ENCODE measurements around the gene CD69.
"Not testable (repeated sequence)": the region's sequence is repeated elsewhere in the genome, so short reads cannot be mapped to it uniquely, and the experiment has no call there.

CD69 gene

DNA sequence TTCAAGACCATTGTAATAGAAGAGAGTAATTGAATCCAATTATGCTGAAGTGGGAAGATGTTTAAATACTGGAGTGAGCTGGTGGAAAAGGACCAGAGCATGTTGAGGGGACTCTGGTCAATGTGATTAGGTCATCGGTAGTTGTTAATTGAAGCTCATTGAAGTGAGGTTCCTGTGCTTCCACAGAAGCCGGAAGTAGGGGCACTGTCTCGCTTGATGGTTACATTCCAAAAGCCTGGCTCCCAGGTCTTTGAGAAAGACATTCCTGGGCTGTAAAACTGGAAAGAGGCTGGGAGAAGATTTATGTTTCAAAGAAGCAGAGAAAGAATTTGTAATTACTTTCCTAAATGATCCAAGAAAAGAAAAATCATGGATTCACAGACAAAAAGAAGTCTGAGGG, 15.5 kb downstream of the CD69 start:
- DNase-seq = no peak

DNA sequence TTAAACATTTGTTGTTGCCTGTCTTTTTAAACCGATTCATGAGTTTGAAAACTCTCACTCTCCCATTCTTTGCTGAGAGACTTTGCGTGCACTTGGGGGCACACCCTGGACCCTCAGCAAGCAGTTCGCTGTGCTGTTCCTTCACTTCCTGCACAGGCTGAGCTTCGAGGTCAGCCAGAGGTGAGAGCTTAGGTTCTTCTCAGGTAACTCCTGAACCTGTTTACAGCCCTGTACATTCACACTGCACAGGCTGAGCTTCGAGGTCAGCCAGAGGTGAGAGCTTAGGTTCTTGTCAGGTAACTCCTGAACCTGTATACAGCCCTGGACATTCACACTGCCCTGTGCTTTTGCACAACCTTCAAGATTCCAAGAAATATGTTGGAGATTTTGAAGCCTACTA, 18.0 kb downstream of the CD69 start:
- no peak for DNase-seq

DNA sequence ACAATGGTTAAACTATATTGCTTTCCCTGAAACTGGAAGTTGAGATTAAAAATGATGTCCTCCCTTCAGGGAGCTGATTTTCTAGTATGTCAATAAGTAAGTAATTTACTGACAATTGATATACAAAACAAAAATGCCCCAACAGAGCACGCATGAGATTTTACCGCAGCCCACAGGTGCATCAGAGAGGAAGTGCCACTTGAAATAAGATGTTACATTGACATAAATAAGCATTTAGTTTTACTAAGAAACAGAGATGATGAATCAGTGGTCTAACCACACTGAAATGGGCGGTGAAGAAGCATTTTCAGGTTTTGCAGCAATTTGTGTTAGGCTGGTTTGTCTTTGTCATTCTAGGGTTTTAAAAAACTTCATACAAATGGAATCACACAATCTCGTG, 19.0 kb downstream of the CD69 start:
- DNase-seq = peak; percentile 74

DNA sequence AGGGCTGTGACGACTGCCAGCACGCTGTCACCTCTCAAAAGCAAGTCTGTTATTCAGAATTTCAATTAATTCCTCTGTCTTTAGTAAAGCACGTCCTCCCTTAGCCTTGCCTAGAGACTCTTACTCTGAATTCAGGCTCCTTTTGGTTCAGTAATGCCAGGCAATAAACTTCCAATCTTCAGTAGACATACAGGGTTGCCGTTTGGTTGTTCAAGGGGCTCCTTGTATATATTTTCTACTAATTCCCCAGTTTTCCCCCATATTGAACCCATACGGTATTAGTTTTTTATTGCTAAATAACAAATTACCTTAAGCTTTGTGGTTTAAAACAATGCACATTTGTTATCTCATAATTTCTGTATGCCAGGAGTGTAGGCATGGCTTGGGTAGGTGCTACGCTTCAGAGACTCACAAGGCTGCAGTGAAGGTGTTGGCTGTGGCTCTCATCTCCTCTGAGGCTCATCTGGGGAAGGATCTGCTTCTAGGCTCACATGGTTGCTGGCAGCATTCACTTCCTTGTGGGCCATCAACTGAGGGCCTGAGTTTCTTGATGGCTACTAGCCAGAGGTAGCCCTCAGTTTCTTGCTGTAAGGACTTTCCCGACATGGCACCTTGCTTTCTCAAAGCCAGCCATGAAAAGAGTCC, 20.5 kb downstream of the CD69 start:
- DNase-seq = no peak

DNA sequence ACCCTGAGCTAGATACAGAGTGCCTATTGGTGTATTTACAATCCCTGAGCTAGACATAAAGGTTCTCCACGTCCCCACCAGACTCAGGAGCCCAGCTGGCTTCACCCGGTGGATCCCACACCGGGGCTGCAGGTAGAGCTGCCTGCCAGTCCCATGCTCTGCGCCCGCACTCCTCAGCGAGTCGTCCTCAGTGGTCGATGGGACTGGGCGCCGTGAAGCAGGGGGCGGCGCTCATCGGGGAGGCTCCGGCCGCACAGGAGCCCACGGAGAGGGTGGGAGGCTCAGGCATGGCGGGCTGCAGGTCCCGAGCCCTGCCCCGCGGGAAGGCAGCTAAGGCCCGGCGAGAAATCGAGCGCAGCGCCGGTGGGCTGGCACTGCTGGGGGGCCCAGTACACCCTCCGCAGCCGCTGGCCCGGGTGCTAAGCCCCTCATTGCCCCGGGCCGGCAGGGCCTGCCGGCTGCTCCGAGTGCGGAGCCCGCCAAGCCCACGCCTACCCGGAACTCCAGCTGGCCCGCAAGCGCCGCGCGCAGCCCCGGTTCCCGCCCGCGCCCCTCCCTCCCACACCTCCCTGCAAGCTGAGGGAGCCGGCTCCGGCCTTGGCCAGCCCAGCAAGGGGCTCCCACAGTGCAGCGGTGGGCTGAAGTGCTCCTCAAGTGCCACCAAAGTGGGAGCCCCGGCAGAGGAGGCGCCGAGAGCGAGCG, 21.1 kb downstream of the CD69 start:
- not testable (repeated sequence) for DNase-seq

DNA sequence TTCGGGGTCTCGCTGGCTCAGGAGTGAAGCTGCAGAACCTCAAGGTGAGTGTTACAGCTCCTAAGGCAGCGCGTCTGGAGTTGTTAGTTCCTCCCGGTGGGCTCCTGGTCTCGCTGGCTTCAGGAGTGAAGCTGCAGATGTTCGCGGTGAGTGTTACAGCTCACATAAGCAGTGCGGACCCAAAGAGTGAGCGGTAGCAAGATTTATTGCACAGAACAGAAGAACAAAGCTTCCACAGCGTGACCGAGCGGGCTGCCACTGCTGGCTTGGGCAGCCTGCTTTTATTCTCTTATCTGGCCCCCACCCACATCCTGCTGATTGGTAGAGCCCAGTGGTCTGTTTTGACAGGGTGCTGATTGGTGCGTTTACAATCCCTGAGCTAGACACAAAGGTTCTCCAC, 21.8 kb downstream of the CD69 start:
- not testable (repeated sequence) for DNase-seq

DNA sequence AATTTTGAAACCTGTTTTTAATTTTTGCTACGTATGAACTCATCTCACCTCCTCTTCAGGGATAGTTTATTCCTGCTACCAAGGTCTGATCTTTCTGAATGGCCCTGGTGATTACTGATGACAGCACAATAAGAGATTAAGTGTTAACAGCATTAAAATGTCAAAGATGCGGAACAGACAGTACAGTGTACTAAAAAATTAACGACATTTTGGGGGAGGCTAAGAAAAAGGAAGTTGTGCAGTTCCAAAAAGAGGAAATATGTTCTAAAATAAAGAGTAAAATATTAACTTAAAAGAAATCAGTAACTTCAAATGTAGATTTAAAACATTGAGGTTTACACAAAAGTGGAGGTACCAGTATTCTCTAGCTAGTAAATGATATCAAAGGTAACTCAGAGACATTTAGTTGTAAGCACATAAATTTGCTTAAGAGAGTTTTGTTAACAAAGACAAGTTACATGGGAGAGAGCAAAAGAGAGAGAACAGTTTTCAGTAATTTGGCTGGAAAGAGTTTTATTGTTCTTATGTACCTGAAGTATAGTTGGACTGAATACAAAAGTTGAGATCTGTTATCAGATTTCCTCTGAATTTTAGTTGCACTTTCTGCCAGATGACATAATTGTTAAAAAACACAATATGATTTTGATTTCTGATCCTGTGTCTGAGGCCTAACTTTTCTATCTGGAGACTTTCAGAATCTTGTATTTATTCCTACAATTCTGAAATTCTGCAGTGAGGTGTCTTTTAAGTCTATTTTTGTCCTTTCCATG, 23.6 kb downstream of the CD69 start:
- DNase-seq = no peak

DNA sequence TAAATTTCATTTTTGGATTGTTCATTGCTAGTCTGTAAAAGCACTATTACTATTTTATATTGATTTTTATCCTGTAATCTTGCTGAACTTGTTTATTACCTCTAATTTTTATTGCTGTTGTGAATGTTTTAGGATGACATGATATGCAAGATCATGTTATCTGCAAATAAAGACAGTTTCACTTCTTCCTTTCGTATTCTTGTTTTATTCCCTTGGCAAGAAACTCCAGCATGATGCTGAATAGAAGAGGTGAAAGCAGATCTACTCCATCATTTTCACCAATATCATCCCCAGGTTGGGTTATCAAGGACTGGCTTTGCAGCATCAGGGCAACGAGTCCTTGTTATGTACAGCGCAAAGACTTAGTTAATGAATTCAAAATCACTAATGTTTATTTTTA, 25.1 kb downstream of the CD69 start:
- no peak for DNase-seq

DNA sequence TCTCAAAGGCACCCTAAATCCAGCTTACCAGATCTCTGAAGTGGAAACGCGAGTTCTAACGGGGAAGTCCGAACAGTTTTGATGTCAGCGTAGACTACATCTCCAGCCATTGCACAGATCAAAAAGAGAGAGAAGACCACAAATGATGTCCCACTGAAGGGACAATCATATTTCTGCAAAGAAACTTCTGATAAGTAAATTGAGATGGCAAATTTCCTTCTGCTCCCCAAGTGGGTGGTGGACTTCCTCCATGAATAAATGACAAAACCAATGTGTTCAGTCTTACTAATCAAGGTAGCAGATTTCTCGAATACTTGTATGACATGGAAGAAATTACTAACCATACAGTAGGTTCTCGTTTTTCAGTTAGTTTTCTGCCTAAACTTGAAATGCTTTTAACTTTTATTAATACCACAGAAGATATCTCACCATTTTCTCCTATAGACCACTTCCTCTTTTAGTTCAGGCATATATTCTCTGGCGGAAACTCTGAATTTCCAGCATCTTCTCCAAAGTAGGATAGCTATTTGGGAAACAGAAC, 27.7 kb downstream of the CD69 start, which contains the start of gene CLECL1:
TSS of gene CLECL1 (minus strand) at position 177 of the 541 bp plus-strand sequence.
- DNase-seq = no peak

DNA sequence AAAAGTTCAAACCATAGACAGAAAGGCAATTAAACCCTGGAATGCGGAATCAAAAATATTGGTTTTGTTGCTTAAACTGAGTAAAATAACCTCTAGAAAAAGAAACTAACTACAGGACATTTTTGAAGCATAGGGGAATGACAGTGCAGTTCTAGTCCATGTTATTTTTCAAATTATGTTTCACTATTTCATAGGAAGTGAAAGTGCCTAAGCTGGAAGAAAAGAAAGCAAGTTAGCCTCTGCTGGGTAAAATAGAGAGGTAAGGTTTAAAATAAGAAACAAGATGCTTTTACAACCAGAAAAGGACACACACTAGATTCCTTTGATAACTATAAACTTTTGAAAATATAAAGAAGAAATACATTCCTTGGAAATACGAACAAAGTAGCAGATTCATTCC, 28.9 kb downstream of the CD69 start:
- DNase-seq = no peak

DNA sequence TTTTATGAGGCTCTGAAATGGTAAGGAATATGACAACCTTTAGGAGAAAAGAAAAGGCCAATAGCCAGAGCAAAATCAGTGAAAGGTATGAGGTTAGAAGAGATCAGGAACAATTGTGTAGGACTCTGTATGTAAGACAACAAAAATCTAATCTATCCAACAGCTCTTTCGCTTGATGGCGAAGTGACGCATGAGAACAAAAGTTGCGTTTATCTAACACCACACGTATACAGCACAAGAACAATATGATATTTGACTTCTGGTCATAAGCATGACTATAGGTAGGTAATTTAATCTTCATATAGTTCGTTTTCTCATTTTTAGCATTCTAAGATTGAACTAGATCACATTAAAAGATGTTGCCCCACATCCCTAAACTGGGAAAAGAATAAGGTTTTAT, 29.3 kb downstream of the CD69 start:
- no peak for DNase-seq

DNA sequence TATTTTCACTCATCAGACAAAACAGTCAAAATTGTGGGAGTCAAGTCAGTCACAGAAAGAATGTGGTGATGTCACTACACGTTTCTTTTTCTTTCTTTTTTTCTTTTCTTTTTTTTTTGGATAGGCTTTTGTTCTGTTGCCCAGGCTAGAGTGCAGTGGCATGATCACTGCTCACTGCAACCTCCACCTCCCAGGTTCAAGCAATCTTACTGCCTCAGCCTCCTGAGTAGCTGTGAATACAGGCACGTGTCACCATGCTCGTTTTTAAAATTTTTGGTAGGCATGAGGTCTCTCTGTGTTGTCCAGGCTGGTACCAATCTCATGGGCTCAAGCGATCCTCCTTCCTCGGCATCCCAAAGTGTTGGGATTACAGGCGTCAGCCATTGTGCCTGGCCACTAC, 30.1 kb downstream of the CD69 start:
- DNase-seq = no peak

DNA sequence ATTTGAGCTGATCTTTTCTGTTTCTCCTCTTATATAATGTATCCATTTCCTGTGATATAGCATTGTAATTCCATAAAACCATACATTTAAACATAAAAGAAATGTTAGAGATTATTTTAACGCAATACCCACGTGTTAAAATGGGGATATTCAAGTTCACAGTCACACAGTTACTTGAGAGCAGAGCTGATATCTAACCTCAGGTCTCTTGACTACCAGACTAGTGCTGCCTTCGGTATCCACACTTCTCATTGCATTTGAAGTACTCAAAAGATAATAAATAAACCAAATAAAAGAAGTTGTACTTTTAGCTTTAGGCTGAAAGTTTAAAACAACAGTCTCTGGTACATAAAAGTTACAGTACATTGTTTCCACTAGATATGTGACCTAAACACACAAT, 30.7 kb downstream of the CD69 start:
- DNase-seq = no peak

DNA sequence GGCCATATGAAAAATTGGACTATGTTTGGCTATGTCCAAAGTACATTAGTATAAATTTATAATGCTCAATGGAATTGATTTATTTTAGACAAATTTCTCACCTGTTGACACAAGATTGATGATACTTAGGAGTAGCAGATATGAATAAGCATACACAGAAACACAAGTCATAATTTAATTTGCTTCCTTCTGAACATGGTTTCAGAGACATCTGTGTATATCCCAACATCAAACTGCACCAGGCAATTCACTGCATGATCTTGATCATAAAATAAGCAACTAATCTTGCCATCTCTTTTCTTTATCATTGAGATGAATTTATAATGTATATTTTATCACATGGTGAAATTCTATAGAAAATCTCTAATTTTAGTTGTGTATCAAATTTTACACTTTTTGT, 31.6 kb downstream of the CD69 start:
- no peak for DNase-seq

DNA sequence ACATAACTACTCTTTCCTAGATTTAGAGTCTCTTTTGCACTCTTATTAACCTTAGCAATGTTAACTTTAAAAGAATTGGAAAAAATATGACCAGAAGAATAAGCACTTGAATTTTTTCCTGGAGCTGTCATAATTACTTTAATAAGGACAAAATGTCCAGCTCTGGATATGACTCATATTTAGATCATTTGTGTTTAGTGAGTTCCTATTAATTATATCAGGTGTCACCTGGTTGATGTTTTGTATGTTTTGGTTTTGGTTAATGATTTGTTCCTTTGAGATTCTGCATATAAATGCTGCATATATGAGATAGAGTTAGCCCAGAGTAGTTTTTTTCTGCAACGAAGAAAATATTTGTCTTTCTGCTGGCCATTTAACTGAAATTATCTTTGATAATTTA, 32.9 kb downstream of the CD69 start:
- DNase-seq = no peak

DNA sequence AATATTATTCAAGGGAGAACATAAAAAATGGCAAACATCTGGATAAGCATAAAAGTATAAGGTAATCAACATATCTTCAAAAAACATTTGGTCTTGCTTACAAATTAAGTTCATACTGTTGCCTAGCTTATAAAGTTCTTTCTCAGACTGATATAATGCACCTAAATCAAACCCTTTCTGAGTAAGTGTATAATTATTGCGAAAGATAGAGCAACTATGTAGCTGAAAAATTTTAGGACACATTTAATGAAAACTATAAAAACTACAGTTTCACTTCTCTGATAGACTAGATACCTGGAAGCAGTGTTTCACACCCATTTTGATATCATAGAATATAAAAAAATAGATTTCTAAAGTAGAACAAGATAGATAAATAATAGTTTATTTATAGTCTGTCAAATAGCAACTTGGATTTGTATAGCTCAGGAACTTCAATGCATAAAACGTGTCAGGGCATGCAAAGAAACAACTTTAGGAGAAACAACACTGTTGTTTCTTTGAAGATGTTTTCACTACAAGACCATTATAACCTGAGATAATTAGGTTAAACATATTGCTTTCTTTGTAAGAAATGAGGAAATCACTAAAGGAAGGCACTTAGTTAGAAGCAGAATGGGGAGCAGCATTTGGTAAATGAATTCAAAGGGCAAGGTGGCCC, 35.4 kb downstream of the CD69 start:
- no peak for DNase-seq

DNA sequence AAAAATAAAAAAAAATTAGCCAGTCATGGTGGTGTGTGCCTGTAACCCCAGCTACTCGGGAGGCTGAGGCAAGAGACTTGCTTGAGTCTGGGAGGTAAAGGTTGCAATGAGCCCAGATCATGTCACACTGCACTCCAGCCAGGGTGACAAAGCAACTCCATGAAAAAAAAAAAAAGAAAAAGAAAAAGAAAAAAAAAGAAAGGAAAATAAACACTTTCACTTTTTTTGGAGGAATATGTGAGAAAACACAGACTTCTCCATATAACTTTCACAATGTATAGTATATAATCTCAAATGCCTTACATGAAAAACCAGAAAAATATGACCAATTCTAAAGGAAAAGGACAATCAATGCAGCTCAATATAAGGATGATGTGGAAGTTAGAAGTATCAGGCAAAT, 36.7 kb downstream of the CD69 start:
- no peak for DNase-seq

DNA sequence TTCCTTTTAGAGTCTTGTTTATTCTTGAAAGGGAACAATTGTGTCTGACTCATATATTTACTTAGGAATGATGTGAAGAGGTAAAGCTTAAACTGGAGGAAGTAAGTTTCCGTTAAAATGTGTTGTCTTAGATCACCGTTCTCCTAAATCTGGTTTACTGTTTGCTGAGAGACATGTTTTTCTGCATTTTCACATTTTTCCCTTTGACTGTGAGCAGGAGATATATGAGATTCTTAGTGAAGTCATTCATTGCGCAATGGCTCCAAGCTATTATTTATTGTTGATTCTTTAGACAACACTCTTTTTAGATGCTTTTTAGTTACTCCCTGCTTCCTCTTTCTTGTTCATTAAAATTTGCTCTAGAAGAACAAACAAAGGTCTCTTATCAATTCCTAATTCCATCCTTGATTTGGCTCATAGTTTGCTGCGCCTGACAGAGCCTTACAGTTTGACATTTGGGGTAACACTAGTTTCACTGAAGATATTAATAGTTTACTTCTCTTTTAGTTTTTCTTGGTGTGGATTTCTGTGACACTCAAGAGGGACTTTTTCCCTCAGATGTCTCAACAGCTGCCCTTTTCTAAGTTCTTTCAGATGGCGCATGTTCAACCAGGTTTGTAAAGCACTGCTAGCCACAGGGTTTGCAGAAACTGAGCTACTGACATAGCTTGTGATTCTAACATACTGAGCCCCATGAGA, 39.2 kb downstream of the CD69 start:
- no peak for DNase-seq

DNA sequence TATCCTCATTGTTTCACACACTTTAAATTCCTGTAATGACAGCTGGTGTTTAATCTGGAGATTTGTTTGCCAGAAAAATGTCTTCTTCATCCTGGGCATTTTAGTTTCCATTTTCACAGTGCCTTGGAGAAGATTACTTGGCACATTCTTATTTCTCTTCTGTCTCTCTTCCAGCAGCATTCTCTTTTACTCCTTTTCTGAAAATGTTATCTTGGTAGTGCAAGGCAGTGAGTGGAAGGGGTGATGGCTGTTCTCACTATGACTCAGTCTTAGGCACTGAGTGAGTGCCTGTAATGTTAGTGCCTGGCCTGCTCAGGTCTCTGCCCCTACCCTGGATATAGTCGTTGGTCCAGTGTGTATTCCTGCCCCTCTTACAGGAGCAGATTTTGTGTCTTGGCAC, 40.9 kb downstream of the CD69 start:
- DNase-seq = no peak

DNA sequence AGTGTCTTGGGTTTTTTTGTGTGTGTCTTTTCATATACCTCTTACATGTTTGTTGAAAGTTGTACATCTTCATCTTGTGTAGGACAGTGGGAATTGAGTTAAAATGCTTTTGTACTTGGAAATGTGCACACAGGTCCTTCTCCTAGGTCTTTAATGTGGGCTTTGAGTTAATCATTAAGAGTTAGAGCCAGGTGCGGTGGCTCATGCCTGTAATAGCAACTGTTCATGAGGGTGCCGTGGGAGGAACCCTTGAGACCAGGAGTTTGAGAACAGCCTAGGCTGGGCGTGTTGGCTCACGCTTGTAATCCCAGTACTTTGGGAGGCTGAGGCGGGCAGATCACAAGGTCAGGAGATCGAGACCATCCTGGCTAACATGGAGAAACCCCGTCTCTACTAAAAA, 41.7 kb downstream of the CD69 start:
- DNase-seq = no peak

DNA sequence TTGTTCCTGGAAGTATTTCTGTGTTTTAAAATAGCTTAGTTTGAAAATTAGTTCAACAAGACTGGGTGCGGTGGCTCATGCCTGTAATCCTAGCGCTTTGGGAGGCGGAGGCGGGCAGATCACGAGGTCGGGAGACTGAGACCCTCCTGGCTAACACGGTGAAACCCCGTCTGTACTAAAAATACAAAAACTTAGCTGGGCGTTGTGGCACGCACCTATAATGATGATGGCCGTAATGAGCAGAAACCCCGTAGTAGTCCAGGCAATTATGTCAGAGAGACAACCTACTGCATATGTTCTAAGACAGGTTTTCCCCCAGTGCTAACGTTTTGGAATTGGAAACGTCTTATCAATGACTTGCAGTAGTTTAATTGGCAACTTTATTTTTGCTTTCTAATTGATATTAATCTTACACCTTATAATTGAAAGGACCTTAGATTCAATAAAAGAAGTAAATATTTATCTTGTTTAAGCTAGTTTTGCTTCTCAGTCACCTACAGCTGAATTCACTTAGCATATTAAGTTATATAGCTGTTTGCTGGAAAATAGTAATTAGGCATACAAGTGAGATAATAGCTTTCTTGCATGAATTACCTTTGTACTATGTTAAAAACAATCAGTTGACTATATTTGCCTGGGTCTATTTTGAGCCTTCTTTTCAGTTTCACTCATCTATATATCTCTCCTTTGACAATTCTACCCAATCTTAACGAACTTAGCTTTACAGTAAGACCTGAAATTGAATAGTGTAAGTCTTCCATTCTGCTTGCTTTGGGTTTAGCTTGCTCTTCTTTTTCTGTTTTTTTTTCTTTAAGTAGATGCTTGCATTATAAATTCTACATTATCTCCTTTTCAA, 43.4 kb downstream of the CD69 start:
- DNase-seq = no peak

Measured in stimulated activated CD8-positive, alpha-beta memory T cell treated with anti-CD3 and anti-CD28 coated beads, Interleukin-4, amount 100 ng/mL, for 48 hours (primary cell).